GM12891 (cell line): ENCODE data around the gene VRK3.

Source experiments
- PAX5 ChIP-seq: IDR thresholded peaks from 2 replicates; pipeline ENCODE4 v1.6.1; 2011; ENCODE audit warnings: low read length, moderate library complexity, mild to moderate bottlenecking; ENCODE audit not compliant: insufficient read depth, severe bottlenecking
- POLR2A ChIP-seq: IDR thresholded peaks from 2 replicates; pipeline ENCODE4 v1.6.1; 2011; ENCODE audit warnings: low read depth, low read length, control low read depth
- POLR2AphosphoS5 ChIP-seq: IDR thresholded peaks from 2 replicates; pipeline ENCODE4 v1.6.1; 2011; ENCODE audit warnings: low read depth, low read length, control low read depth
- SPI1 ChIP-seq: IDR thresholded peaks from 2 replicates; pipeline ENCODE4 v1.6.1; 2011; ENCODE audit warnings: low read depth, low read length, control low read depth
- TAF1 ChIP-seq: IDR thresholded peaks from 2 replicates; pipeline ENCODE4 v1.6.1; 2011; ENCODE audit warnings: low read depth, low read length, control low read depth

DNA sequence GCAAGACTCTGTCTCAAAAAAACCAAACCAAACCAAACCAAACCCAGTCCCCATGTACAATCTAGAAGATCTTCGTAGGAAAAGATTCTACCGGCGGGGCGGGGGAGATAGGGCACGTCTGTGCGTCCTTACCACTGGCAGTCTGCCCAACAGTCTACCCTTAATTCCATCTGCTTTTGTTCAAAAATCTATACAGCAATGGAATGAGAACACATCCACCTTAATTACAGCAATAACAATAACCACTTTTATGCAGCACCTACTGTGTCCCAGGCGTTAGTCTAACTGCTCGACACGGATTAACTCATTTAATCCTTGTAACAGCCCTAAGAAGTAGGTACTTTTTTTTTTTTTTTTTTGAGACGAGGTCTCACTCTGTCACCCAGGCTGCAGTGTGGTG is 98.7 kb downstream of the VRK3 start:
- TF ChIP-seq PAX5 = no peak
- no peak for TF ChIP-seq POLR2A
- no peak for TF ChIP-seq POLR2AphosphoS5
- no peak for TF ChIP-seq SPI1
- no peak for TF ChIP-seq TAF1
